ENCODE results near the gene HTRA2.
"Not testable (repeated sequence)": the region's sequence is repeated elsewhere in the genome, so short reads cannot be mapped to it uniquely, and the experiment has no call there.

The HTRA2 gene

DNA sequence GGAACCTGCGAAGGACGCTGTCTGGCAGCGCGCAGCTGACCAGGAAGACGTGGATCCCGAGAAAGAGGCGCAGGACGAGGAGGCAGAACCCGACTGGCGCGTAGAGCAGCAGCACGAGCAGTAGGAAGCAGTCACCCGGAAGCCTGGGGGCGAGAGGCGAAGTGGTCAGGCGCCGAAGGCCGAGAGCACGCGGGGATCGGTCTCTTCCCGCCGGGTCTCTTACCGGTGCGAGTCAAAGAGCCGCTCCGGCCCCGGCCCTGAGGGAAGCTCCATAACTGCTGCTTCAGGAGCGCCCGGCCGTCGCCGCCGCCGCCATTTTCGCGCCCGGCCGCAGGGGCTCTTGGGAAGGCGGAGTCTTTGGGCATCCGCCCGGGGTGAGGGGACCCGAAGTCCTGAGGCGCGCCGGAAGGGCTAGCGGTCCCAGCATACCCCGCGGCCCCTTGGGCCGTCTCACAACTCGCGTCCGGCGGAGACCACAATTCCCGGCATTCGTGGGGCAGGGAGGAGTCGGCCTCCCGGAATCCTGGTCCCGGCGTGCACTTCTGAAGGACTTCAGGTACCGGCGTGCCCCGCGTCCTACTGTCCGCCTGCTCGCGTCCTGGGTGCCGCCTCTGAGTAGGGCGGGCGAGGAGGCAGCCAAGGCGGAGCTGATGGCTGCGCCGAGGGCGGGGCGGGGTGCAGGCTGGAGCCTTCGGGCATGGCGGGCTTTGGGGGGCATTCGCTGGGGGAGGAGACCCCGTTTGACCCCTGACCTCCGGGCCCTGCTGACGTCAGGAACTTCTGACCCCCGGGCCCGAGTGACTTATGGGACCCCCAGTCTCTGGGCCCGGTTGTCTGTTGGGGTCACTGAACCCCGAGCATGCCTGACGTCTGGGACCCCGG is at the start of gene HTRA2, which contains the start of gene AUP1:
Gene HTRA2, plus strand, starts transcription at position 577 of the 882 bp plus-strand sequence. Its CDS starts 74 bp downstream, at position 651.
Gene AUP1, minus strand, starts transcription at position 350 of the 882 bp plus-strand sequence. Its CDS starts 77 bp downstream, at position 273.
- Mint-ChIP-seq H3K36me3 (peaks cover 19% of the 10 kb centered on the region), H3K4me1 (peaks cover 46% of the 10 kb centered on the region), H3K9me3 (no peaks in the 10 kb centered on the region), H3K27me3 (no peaks in the 10 kb centered on the region), H3K27ac (peak within 1 kb of the TSS; percentile 94), H3K4me3 (peak within 1 kb of the TSS; percentile 95)
- peak; percentile 80 for ATAC-seq (ENCODE audit: low read depth)
- peak; percentile 83 to 86 for DNase-seq (ENCODE audit: low spot score in 2 of 2)

DNA sequence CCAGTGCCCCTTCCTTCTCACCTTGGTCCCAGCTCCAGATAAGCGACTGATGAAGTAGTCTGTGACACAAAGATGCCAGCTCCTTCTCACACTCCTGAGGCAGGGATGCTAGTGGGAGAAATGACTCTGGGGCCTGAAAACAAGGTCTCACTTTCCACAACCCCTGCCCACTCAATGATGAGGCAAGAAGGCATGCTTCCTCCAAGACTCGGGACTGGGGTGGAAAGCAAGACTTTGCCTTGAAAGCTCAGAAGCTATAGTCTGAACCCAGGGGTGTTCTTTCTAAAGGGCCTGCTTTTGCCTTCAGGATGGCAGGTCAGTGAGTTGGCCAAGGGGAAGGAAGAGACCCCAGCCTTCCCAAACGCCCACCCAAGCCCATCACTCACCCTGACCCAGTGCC is 48.3 kb upstream of the HTRA2 start:
- Mint-ChIP-seq H3K9me3 (no peaks in the 10 kb centered on the region), H3K4me1 (peaks cover 18% of the 10 kb centered on the region), H3K27me3 (no peaks in the 10 kb centered on the region), H3K36me3 (peaks cover 12% of the 10 kb centered on the region), H3K4me3 (peak overlapping the region; percentile 99), H3K27ac (no peak overlapping the region)
- no peak for DNase-seq (ENCODE audit: low spot score in 2 of 2)
- no peak for ATAC-seq (ENCODE audit: low read depth)

DNA sequence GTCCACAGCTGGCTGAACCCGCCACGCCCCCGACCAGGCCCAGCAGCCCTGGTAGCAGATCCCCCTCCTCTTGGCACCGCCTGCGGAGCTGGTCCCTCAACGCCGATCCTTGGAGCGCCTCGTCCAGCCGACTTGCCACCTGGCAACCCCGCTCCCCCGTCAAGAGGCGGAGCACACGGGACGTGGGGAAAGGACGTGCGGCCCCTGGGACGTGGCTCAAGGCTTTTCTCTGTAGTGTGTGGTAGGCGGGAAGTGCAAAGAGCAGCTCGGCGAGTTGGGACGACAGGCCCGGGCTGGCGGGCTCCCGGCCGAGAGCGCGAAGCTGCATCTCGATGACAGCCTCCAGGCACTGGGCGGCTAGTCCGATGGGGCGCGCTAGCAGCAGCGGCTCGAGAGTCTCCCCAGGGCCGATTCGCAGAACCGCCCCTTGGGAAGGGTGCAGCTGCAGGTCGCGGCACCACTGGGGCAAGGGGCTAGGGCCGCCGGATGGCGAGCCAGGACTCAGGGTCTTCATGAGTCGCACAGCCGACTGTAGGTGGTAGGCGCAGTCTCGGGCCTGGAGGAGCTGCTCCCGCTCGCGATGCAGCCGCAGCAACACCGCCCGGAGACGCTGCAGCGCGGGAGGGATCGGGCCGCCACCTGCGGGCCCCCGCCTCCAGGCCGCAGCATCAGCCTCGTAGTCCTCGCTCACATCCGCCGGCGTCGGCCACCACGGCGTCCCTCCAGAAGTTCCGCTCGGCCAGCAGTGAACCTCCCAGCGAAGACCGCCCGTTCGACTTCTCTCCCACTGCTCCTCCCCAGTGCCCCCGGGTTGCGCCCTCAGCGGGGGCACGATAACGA is 47.6 kb upstream of the HTRA2 start:
- Mint-ChIP-seq H3K36me3 (peaks cover 15% of the 10 kb centered on the region), H3K27ac (peak overlapping the region; percentile 92), H3K4me1 (peaks cover 21% of the 10 kb centered on the region), H3K27me3 (no peaks in the 10 kb centered on the region), H3K9me3 (no peaks in the 10 kb centered on the region), H3K4me3 (peak overlapping the region; percentile 99)
- ATAC-seq (ENCODE audit: low read depth): peak; percentile 43
- DNase-seq (ENCODE audit: low spot score in 2 of 2): peak in 1 of 2 donors; percentile 13

DNA sequence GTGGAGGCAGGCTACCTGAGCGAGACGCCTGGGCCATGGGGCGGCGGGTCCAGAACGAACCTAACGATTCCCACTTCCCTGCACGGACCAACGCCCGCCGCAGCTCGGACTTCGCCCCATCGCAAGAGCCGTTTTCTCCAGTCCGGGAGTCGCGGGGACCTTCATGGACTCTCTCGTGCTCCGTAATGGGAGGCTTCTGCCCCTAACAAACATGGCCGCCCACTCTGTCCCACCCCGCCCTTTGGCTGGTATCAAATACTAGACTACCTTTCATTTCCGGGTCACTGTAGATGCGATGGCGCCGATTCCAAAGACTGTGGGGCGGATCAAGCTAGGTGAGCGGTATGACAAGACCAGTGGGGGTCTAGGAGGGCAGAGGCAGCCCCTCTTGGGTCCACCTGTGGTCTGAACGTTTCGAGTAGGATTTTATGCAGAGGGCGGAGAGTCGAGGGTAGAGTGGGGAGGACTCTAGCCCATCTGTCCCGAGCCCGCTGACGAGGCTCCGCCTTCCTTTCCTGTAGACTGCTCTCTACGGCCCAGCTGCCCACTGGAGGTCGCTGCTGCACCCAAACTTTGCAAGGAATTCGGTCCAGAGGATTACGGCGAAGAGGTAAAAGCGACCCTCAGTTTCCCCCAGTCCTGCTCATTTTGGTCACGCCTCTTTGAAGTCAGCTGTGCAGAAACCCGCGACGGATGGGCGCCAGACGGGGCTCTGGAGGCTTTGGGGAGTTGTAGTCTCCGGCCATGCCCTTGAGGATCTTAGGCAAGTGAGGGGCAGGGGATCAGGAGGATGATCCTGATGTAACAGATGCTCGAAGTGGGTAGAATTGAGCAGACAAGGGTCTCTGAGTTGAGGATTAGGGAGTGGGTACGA is 46.7 kb upstream of the HTRA2 start, which contains the start of the genes CCDC142 and TTC31:
Gene CCDC142, minus strand, starts transcription at position 198 of the 874 bp plus-strand sequence. Its CDS starts 161 bp downstream, at position 37.
Gene TTC31, plus strand, starts transcription at position 281 of the 874 bp plus-strand sequence. Its CDS starts 15 bp downstream, at position 296.
- Mint-ChIP-seq H3K4me3 (peak within 1 kb of the TSS; percentile 99), H3K36me3 (peaks cover 11% of the 10 kb centered on the region), H3K9me3 (no peaks in the 10 kb centered on the region), H3K4me1 (peaks cover 18% of the 10 kb centered on the region), H3K27ac (peak within 1 kb of the TSS; percentile 92), H3K27me3 (no peaks in the 10 kb centered on the region)
- DNase-seq (ENCODE audit: low spot score in 2 of 2) (peak; percentile 90 to 91), ATAC-seq (ENCODE audit: low read depth) (peak; percentile 93)

DNA sequence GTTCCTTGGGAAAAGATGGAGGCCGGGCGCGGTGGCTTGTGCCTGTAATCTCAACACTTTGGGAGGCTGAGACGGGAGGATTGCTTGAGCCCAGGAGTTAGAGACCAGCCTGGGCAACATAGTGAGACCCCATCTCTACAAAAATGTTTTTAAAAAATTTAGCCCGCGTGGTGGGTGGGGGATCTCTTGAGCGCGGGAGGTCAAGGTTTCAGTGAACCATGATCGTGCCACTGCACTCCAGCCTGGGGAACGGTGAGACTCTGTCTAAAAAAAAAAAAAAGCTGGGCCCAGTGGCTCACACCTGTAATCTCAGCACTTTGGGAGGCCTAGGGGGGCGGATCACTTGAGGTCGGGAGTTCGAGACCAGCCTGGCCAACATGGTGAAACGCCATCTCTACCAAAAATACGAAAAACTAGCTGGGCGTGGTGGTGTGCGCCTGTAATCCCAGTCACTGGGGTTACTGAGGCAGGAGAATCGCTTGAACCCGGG is 46.0 kb upstream of the HTRA2 start:
- H3K9me3 Mint-ChIP-seq; ATAC-seq (ENCODE audit: low read depth); DNase-seq (ENCODE audit: low spot score in 2 of 2); H3K27me3 Mint-ChIP-seq: not testable (repeated sequence)
- Mint-ChIP-seq H3K4me3 (peak overlapping the region; percentile 99), H3K4me1 (peaks cover 18% of the 10 kb centered on the region), H3K27ac (peak overlapping the region; percentile 92), H3K36me3 (peaks cover 11% of the 10 kb centered on the region)

DNA sequence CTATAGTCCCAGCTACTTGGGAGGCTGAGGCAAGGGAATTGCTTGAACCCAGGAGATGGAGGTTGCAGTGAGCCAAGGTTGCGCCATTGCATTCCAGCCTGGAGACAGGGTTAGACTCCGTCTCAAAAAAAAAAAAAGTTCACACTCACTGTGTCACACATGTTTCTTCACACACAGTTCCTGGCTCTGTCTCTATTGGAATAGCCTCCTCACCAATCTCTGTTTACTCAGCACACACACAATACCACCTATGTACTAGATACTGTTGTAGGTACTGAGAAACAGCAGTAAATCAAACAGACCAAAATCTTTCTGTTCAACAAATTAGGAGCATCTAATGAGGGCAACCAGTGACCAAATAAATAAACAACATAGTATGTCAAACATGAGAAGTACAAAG is 43.6 kb upstream of the HTRA2 start:
- Mint-ChIP-seq H3K4me3 (no peak overlapping the region), H3K4me1 (peaks cover 14% of the 10 kb centered on the region), H3K27ac (no peak overlapping the region), H3K36me3 (peaks cover 22% of the 10 kb centered on the region), H3K27me3 (no peaks in the 10 kb centered on the region), H3K9me3 (no peaks in the 10 kb centered on the region)
- no peak for ATAC-seq (ENCODE audit: low read depth)
- no peak for DNase-seq (ENCODE audit: low spot score in 2 of 2)

DNA sequence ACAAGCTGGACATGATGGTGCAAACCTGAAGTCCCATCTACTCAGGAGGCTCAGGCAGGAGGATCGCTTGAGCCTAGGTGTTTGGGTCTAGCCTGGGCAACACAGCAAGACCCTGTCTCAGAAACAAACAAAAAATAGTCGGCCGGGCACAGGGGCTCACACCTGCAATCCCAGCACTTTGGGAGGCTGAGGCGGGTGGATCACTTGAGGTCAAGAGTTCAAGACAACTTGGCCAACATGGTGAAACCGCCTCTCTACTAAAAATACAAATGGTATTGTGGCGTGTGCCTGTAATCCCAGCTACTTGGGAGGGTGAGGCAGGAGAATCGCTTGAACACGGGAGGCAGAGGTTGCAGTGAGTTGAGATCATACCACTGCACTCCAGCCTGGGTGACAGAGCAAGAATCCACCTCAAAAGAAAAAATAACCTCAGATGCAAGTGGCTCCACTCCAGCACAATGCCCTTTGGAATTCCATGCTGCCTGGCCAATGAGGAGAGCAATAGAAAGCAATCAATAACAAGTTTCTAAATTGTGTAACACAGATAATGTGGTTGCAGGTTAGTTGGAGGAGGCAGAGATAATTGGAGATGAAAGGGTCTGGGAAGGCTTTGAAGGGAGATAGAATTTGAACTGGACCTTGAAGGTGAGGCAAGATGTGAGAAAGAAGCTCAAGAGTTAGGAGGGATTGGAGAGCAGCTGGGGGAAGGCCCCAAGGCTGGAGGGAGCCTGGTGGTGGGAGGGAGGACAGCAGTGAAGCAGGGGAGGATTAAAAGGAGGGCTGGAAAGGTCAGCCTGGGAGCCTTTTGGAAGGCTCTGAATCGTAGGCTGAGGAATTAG is 40.9 kb upstream of the HTRA2 start:
- Mint-ChIP-seq H3K27ac (no peak overlapping the region), H3K4me3 (no peak overlapping the region)

DNA sequence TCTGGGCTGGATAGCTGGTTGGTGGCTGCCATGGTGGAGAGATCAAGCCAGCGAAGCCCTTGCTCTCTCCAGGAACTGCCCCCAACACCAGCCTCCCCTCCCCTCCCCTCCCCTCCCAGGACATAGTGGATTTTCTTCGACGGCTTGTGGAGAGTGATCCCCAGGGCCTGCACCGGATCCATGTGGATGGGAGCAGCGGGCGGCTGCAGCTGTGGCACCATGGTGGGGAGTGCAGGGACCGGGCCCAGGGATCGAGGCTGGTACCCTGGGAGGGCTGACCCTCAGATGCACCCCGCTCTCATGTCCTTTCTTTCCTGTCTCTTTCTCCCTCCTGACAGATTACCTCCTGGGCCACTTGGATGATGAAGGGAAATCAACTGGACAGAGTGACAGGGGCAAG is 39.8 kb upstream of the HTRA2 start:
- H3K9me3 Mint-ChIP-seq: no peaks in the 10 kb centered on the region
- no peaks in the 10 kb centered on the region for H3K27me3 Mint-ChIP-seq
- no peak overlapping the region for H3K27ac Mint-ChIP-seq
- ATAC-seq (ENCODE audit: low read depth): no peak
- H3K4me1 Mint-ChIP-seq: peaks cover 8% of the 10 kb centered on the region
- DNase-seq (ENCODE audit: low spot score in 2 of 2): no peak
- no peak overlapping the region for H3K4me3 Mint-ChIP-seq
- H3K36me3 Mint-ChIP-seq: peaks cover 46% of the 10 kb centered on the region

More for the DNA sequence above, 40.9 kb upstream of the HTRA2 start:
- DNase-seq (ENCODE audit: low spot score in 2 of 2): no peak
- no peak for ATAC-seq (ENCODE audit: low read depth)
- Mint-ChIP-seq H3K36me3 (peaks cover 40% of the 10 kb centered on the region), H3K4me1 (peaks cover 8% of the 10 kb centered on the region), H3K27me3 (no peaks in the 10 kb centered on the region), H3K9me3 (no peaks in the 10 kb centered on the region)

DNA sequence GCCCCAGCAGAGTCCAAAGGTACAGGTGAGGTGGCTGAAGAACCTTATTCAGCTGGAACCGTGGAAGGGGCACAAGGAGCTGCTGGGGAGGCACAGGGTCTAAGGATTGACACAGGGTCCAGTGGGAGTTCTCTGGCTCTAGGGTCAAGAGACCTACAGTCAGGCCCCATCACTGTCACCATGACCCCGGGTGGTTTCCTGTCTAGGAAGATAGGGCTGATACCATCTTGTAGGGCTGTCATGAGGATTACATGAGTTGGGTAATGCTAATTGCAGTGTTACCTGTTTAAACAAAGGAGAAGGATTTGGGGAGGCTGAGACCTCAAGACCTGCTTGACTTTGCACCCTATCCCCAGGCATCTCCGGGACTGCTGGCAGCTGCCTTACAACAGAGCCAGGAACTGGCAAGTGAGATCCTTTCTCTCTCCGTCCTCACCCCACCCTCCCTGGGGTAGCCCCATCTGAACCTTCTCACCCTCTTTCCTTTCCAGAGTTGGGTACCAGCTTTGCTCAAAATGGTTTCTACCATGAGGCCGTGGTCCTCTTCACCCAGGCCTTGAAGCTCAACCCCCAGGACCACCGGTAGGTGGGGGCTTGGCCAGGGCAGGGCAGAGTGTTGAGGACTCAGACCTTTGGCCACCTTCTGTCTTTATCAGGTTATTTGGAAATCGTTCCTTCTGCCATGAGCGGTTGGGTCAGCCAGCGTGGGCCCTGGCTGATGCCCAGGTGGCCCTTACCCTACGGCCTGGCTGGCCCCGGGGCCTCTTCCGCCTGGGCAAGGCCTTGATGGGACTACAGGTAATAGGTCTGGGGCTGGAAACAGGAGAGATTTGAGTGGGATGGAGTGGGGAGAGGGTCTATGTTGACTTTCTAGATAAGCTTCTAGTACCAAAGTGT is 37.8 kb upstream of the HTRA2 start:
- H3K9me3 Mint-ChIP-seq: no peaks in the 10 kb centered on the region
- H3K27ac Mint-ChIP-seq: no peak overlapping the region
- no peaks in the 10 kb centered on the region for H3K27me3 Mint-ChIP-seq
- no peak for ATAC-seq (ENCODE audit: low read depth)
- H3K4me3 Mint-ChIP-seq: no peak overlapping the region
- peaks cover 3% of the 10 kb centered on the region for H3K4me1 Mint-ChIP-seq
- no peak for DNase-seq (ENCODE audit: low spot score in 2 of 2)
- H3K36me3 Mint-ChIP-seq: peaks cover 40% of the 10 kb centered on the region

DNA sequence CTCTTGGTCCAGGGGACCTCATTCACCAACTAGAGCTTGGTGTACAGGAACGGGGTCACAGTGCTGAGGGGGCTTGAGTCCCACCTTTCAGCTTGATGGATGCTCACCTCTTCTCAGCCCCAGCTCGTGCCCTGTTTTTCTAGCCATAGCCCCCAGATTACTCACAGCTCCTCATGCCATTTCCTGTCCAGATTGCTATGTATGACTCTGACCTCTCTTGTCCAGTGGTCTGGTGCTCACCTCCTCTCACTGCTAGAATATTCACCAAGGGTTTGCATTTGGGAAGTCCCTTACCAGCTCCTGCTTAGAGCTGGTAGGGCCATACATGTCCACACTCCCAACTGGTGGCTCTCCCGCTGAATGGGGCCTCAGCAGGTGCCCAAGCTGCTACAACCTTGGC is 36.2 kb upstream of the HTRA2 start:
- Mint-ChIP-seq H3K27me3 (peaks cover 3% of the 10 kb centered on the region), H3K36me3 (peaks cover 39% of the 10 kb centered on the region), H3K4me3 (no peak overlapping the region), H3K27ac (peak overlapping the region; percentile 56), H3K9me3 (no peaks in the 10 kb centered on the region), H3K4me1 (peaks cover 6% of the 10 kb centered on the region)
- DNase-seq (ENCODE audit: low spot score in 2 of 2) (no peak), ATAC-seq (ENCODE audit: low read depth) (no peak)

DNA sequence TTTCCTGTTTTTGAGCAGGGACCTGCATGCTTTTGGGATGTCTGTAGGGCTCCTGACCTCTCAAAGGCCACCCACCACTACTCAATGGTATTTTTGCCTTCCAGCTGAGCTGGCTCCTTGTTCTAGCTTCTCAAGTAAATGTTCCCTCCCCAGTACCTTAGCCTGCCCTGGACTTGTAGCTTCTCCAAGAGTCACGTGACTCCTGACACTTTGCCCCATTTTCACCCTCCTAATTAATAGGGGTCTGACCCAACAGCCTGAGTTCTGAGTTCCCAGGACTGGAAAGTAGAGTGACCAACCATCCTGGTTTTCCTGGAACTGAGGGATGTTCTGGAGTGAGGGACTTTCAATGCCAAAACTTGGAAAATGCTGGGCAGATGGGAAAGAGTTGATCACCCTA is 34.3 kb upstream of the HTRA2 start:
- ATAC-seq (ENCODE audit: low read depth) (no peak), DNase-seq (ENCODE audit: low spot score in 2 of 2) (no peak)
- Mint-ChIP-seq H3K27ac (no peak overlapping the region), H3K4me1 (peaks cover 10% of the 10 kb centered on the region), H3K4me3 (no peak overlapping the region), H3K27me3 (peaks cover 12% of the 10 kb centered on the region), H3K36me3 (peaks cover 28% of the 10 kb centered on the region), H3K9me3 (no peaks in the 10 kb centered on the region)
